GM19351 (cell line): Measurements from ENCODE around the gene HTR5A.
"Not testable (repeated sequence)": the region's sequence is repeated elsewhere in the genome, so short reads cannot be mapped to it uniquely, and the experiment has no call there.

Experiments
- ATAC-seq: cut with Tn5 transposase; IDR thresholded peaks from one replicate; pipeline ENCODE4 v1.9.1; 2021; ENCODE audit warnings: mild to moderate bottlenecking, moderate library complexity; ENCODE audit not compliant: unreplicated experiment

HTR5A gene

DNA sequence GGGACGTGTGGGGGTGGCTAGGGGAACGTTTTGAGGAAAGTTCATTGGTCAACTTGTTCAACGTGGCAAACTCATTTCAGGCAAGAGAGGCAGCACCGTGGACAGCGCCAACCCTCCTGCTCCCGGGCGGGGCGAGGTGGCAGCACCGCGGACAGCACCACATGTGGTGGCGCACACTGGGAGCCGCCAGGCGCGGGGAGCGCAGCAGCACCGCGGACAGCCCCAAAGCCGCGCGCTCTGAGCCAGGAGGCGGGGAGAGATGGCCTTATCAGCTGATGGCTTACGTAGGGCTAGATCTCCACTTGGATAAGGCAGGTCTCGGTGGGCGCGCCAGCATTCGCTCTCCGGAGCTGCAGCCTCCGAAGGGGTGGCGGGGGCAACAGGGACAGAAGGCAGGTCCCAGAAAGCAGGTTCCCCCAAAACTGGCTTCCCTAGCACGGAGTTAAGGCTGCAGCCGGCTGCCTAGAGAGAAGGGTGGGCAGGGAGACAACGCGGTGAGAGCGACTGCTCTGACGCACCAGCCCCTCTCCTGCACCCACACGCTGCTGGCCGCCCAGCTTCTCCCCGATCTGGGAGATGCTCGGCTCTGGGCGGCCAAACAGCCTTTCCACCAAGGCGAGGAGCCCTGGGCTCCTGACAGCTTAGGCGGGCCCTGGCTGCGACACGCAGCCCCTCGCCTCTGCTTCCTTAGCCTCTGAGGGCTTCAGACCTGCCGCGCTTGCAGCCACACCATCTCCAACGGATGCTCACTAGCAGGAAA lies at the start of gene HTR5A:
Gene HTR5A, plus strand, starts transcription at position 333 of the 760 bp plus-strand sequence. CDS start 576 bp downstream, outside the sequence.
- peak; percentile 99 for ATAC-seq

DNA sequence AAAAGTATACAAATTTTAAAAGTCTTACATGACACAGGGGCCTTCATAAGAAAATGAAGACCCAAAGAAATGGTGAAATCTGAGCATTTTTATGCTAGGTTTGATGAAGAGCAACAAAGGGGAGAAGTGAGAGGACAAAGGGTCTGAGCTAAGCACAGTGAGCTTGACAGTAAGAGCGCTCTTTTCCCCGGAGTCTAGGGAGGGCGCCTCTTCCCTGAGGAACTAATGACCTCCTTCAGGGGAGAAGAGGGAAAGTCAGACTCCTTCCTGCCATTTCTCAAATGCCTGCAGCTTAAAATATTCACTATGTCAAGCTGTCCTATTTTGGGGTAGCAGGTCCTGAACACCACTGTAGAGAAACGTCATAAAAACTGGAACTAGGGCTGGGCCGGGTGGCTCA lies 49.1 kb upstream of the HTR5A start:
- ATAC-seq = no peak

DNA sequence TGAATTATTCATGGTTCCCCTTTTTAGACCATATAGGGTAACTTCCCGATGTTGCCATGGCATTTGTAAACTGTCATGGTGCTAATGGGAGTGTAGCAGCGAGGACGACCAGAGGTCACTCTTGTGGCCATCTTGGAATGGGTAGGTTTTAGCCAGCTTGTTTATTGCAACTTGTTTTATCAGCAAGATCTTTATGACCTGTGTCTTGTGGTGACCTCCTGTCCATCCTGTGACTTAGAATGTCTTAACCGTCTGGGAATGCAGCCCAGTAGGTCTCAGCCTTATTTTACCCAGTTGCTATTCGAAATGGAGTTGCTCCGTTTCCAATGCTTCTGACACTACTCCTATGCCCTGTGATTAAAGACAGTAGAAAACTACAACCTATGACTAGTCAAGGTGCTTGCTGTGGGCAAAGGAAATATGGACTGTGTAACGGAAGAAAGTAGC lies 48.4 kb upstream of the HTR5A start:
- ATAC-seq = no peak

DNA sequence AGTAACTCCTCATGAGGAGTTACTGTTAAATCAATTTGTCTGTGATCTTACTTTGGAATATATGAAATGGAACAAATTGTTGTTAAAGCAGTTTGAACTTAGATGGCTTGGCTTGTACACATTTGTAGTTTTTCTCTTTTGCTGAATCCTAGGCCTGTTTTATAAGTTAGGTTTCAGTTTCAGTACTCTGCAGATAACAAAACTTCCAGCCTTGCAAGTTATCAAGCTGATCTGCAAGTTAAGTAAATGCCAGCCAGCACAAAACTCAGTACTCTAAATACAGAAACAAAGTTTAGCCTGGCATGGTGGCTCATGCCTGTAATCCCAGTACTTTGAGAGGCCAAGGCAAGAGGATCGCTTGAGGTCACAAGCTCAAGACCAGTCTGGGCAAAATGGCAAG lies 42.2 kb upstream of the HTR5A start:
- ATAC-seq = no peak

DNA sequence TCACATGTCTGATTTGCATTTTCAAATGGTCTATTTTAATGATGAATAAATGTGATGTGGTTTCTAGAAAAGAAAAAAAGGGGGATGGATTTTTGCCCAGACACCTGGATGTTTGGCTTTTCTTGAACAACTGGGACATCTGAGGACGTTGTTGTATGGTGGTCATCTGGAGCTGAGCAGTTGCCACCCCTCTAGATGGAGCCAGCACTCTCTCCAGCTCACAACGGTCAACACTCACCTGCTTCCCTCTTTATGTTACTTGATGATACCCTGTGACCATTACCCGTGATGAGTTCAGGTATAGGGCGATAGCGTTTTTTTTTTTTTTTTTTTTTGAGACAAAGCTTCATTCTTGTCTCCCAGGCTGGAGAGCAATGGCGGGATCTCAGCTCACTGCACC lies 37.1 kb upstream of the HTR5A start:
- no peak for ATAC-seq

DNA sequence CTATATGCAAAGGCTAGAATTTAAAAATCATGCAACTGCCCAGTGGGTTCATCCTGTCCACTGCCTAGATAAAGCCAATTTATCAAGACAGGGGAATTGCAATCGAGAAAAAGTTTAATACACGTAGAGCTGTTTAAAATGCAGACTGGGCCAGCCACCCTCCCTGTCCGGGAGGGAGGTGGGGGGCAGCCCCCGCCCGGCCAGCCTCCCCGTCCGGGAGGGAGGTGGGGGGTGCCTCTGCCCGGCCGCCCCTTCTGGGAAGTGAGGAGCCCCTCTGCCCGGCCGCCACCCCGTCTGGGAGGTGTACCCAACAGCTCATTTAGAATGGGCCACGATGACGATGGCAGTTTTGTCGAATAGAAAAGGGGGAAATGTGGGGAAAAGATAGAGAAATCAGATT lies 35.6 kb upstream of the HTR5A start:
- not testable (repeated sequence) for ATAC-seq

DNA sequence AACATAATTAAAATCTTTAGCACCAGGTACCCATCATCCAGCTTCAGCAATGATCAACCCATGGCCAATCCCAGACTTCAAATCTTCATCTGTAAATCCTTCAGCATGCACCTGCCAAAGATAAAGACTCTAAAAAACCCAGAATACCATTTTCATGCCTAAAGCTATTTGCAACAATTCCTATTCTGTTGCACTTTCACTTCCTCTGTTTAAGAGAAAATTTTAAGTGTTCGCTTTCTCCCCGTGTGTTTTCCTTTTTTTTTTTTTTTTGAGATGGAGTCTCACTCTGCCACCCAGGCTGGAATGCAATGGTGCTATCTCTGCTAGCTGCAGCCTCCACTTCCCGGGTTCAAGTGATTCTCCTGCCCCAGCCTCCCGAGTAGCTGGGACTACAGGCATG lies 31.8 kb upstream of the HTR5A start:
- no peak for ATAC-seq

DNA sequence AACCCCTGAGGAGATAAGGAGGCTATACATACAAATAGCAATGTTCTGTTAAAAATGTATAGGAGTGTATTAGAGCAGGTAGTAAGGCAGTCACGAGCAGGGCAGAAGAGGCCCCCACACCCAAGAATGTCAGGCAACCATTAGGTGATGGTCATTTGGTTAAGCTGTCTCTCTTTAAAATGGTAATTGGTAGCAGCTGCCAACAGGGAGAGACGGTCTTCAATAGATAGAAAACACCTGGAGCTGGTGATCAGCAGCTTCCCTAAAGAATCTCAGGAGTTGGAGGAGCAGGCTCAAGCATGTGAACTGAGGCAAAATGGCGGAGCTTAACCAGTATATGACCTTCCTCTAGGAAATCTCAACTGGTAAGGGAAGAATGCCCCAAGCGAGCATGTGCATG lies 26.4 kb upstream of the HTR5A start:
- ATAC-seq = no peak

DNA sequence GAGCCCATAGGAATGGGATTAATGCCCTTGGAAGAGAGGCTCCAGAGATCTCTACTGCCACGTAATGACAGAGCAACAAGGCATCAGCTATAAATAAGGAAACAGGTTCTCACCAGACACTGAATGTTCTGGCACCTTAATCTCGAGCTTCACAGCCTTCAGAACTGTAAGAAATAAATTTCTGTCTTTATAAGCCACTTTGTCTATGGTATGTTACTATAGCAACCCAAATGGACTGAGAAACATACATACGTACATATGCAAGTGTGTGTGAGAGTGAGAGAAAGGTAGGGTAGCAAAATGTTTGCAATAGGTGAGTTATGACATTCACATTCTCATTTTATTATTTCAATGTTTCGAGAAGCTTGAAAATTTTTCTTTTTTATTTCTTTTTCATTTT lies 22.1 kb upstream of the HTR5A start:
- no peak for ATAC-seq

DNA sequence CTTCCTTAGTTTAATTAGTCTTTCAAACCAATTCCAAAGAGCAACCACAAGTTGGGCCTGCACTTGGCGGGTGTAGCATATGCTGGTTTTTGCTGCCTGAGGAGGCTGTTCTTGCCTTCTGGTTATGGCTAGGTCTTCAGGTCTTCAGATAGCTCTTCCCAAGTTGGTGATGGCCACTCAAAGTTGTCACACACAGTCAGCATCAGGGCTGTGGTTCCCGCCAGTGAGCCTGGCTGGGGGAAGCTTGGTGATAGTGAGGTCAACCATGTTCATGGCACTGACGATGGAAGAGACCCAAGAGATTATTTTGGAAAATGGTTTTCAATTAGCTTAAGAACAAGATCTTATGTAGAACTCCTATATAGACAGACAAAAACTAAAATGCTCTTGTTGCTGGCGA lies 18.8 kb upstream of the HTR5A start:
- no peak for ATAC-seq

DNA sequence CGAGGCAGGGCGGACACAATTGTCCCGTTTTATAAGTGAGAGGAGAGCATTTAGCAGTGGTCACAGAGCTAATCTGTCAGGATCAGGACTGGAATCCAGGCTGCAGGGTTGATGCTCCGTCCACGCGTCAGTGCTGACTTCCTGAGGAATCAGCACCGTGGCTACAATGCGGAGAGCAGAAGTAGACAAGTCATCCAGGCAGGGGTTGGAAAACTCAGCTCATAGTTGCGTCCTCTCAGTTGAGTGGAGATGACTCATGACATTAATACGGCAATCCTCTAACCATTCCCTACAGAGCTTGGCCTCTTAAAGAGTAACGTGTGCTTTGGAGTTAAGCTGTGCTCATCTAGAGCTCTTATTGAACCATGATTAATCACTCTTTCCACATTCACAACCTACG lies 17.1 kb upstream of the HTR5A start:
- no peak for ATAC-seq

DNA sequence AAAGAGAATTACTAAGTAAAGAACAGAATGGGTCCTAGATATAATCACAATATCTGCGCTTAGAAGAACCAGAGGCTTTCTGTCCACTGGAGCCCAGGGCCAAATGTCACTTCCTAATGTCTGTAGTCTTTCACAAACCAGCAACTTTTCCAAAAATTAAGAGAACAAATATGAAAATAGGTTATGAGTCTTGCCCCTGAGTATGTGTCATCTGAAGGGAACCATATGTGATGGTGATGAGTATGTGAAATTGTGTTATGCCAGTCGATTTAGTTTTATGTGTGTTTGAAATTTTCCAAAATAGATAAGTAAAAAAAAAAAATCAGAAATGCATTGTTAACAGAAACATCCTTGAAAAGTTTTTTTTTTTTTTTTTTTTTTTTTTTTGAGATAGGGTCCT lies 15.4 kb upstream of the HTR5A start:
- no peak for ATAC-seq

DNA sequence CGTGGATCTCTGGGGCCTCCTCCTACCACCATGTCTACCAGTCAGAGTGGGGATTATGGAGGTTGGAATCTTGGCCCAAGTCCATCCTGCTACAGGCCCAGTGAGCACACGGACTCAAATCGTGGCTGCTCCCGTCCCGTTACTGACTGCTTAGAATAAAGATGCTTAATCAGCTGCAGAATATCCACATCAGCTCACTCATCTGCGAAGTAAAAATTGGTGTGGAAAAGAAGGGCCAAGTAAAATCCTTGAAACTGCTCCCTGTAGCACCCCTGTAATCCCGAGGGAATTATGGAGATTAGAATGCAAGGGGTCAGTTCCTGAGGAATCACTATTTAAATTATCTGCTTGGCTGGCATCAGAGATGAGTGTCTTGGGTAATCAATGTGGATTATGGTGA lies 13.0 kb upstream of the HTR5A start:
- no peak for ATAC-seq

DNA sequence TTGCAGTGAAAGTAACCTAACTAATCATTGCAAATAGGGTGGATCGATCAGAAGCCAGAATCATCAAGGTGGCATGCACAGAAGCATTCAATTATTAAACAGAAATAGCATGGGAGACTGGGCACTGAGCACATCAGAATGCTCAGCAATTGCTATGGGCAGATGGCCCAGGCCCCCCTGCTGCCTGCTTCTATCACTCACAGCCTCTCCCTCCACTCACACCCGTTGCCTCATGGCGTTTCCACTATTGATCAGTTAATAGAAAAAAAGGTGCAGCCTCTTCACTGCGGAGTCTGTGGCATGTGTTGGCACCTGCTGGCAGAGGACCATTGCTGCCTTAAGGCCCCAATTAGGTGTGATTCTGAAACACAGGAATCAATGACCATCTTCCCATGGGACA lies 11.2 kb upstream of the HTR5A start:
- ATAC-seq = no peak

DNA sequence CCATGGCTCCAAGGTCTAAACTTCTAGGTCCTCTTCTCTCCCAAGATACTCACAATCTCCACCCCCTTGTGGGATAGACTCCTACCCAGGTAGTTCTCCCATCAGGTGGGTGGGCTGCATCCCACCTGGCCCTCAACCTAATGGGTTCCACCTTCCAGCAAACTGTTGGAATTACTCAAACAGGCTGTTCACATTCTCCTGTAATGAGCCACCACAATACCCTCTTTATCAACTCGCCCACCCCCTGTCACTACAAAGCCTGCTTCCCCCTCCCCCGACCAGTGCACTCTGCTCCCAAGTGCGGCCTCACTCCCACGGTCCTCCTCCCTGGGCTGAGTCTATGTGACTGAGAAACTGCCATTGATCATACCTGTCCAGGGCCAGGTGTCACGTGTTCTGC lies 10.4 kb upstream of the HTR5A start:
- ATAC-seq = no peak

DNA sequence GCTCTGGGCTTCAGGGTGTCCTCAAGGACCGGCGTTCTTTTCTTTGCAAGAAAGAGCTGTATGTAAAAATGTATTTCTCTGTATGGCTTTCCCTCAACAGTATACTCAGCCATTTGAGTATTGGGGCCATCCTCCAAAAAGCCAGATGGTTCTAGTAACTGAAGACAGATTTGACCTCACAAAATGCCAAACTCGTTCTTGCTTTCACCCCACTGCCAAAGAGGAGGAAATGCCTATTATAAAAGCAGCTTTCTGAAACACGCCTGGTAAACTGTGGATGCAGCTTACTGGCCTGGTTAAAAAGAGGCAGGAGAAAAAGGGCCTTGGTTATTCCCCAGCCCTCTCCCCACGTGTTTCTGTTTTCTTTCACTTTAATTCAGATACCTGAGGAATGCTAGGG lies 7.7 kb upstream of the HTR5A start:
- ATAC-seq = no peak

DNA sequence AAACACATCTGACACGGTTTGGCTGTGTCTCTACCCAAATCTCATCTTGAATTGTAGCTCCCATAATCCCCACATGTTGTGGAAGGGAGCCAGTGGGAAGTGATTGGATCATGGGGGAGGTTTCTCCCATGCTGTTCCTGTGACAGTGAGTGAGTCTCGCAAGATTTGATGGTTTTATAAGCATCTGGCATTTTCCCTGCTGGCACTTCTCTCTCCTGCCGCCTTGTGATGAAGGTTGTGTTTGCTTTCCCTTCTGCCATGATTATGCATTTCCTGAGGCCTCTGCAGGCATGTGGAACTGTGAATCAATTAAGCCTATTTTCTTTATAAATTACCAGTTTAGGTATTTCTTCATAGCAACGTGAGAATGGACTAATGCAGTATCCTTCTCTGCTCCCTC lies 5.9 kb upstream of the HTR5A start:
- ATAC-seq = no peak

DNA sequence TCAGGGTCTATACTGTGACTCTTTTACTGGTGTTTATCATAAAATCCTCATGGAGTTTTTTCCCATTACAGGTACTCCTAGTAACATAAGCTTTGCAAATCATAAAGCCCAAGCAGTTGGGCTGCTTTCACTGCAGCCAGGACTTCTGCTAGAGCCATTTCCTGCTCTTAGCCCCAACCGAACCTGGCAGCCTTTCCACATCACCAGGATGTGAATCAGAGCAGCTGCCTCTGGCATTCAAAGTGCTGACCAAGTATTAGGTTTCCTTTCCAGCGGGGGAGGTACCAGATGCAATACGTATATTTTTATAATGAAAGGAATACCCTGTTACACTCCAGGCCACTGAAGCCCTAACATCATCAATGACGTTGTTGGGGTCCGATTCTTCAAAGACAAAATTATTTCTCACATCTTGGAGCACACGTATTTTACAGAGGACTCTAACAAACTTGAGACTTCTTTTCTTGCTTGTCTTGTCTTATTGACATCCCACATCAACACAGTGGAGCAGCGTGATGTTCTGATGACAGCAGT lies 3.6 kb upstream of the HTR5A start:
- no peak for ATAC-seq

DNA sequence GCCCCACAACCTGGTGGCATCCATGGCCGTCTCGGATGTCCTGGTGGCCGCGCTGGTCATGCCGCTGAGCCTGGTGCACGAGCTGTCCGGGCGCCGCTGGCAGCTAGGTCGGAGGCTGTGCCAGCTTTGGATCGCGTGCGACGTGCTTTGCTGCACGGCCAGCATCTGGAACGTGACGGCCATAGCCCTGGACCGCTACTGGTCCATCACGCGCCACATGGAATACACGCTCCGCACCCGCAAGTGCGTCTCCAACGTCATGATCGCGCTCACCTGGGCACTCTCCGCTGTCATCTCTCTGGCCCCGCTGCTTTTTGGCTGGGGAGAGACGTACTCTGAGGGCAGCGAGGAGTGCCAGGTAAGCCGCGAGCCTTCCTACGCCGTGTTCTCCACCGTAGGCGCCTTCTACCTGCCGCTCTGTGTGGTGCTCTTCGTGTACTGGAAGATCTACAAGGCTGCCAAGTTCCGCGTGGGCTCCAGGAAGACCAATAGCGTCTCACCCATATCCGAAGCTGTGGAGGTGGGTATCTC lies 1.1 kb downstream of the HTR5A start:
- ATAC-seq = no peak

DNA sequence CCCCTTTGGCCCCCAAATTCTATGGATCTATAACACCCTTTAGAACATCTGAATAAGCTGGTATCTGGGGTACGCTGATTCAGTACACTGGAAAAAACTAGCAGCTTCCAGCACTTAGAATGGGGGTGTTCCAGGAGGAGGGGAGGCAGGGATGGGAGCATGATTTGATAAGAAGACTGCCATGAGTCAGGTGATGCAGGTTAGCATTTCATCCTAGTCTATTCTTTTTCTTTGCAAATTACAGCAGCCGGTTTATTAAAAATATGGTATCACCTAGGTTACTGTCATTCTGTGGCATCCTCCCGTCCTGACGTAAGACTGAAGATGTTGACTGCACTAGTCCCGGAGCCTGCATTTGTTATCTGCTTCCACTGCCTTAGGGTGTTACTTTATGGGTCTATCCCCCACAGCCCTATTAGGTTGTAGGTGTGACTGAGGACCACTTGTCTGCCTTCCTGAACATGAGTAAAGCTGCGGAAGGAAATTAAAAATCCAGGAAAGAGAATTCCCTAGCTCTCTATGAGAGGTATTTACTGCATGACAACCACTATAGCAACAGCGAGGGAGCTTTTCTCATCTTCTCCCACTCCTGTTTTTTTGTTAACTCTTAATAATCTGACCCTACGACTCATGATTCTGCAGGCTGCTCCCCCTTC lies 1.9 kb downstream of the HTR5A start:
- no peak for ATAC-seq

DNA sequence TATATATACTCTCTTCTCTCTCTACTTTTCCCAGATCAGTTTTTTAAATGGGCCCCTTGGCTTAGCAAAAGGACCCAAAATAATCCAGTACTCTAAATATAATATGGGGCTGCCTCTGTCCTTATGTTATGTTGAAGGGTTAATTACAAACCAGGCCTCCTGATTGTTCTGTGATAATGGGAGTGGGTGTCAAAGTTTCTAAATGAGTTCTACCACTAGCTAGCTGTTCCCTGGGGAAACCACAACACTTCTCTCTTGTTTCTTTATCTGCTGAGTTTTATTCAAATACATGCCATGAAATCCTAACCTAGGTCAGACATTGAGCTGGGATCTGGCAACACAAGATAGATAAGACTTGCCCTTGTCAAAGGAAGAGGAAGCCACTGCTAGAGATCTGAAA lies 3.8 kb downstream of the HTR5A start:
- no peak for ATAC-seq

DNA sequence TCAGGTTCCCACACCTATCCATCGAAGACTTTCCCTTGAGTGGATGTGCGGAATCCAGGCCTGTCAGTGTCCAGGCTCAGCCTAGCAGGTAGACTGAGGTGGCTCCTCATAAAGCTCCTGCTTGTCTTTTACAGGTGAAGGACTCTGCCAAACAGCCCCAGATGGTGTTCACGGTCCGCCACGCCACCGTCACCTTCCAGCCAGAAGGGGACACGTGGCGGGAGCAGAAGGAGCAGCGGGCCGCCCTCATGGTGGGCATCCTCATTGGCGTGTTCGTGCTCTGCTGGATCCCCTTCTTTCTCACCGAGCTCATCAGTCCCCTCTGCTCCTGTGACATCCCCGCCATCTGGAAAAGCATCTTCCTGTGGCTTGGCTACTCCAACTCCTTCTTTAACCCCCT lies 13.9 kb downstream of the HTR5A start:
- ATAC-seq = no peak
